ENCODE results near the gene RHBDF2. TPM values are rescaled to one million over a fixed set of nuclear protein-coding genes. Genes with fewer than 3 reads are reported as not detected.

The RHBDF2 gene
- total and polyA plus RNA-seq, 9 donors, result 3.5 to 7.0 (median 5.4) TPM

GRCh38 chr17:76446449-76447231, 54.6 kb downstream of the RHBDF2 start:
- 67% methylated on average over 5 of the region's 9 CpGs for WGBS (ENCODE audit: insufficient coverage)
- H3K4me1 ChIP-seq (ENCODE audit: control insufficient read depth, insufficient read depth, low read length), result peaks cover 23% of the 10 kb centered on the region
- no peak overlapping the region for H3K27ac ChIP-seq (ENCODE audit: low read length)

GRCh38 chr17:76445697-76446448, 55.4 kb downstream of the RHBDF2 start:
- Histone ChIP-seq H3K27ac (ENCODE audit: low read length) (no peak overlapping the region), H3K4me1 (ENCODE audit: control insufficient read depth, insufficient read depth, low read length) (peaks cover 17% of the 10 kb centered on the region), H3K27me3 (ENCODE audit: control insufficient read depth, insufficient read depth, low read length) (no peaks in the 10 kb centered on the region), H3K36me3 (ENCODE audit: control insufficient read depth, insufficient read depth, low read length) (peaks cover 10% of the 10 kb centered on the region), H3K9me3 (replicated peaks; ENCODE audit: control insufficient read depth, low read depth, low read length) (no peaks in the 10 kb centered on the region), H3K4me3 (ENCODE audit: low read length) (no peak overlapping the region)
- 53% methylated on average over 8 of the region's 10 CpGs for WGBS (ENCODE audit: insufficient coverage)
- no peak for DNase-seq

More at GRCh38 chr17:76446449-76447231, 54.6 kb downstream of the RHBDF2 start:
- Histone ChIP-seq H3K27me3 (ENCODE audit: control insufficient read depth, insufficient read depth, low read length) (no peaks in the 10 kb centered on the region), H3K4me3 (ENCODE audit: low read length) (no peak overlapping the region), H3K36me3 (ENCODE audit: control insufficient read depth, insufficient read depth, low read length) (peaks cover 10% of the 10 kb centered on the region), H3K9me3 (replicated peaks; ENCODE audit: control insufficient read depth, low read depth, low read length) (no peaks in the 10 kb centered on the region)
- no peak for DNase-seq

GRCh38 chr17:76444518-76445311, 56.5 kb downstream of the RHBDF2 start:
- H3K4me1 ChIP-seq (ENCODE audit: control insufficient read depth, insufficient read depth, low read length), result peaks cover 16% of the 10 kb centered on the region
- no peaks in the 10 kb centered on the region for H3K9me3 ChIP-seq (replicated peaks; ENCODE audit: control insufficient read depth, low read depth, low read length)
- DNase-seq, result no peak
- peaks cover 10% of the 10 kb centered on the region for H3K36me3 ChIP-seq (ENCODE audit: control insufficient read depth, insufficient read depth, low read length)
- H3K4me3 ChIP-seq (ENCODE audit: low read length), result no peak overlapping the region
- H3K27ac ChIP-seq (ENCODE audit: low read length), result no peak overlapping the region
- WGBS (ENCODE audit: insufficient coverage), result 26% methylated on average over 2 of the region's 9 CpGs
- H3K27me3 ChIP-seq (ENCODE audit: control insufficient read depth, insufficient read depth, low read length), result no peaks in the 10 kb centered on the region

- Histone ChIP-seq H3K4me3 (ENCODE audit: low read length) (no peak overlapping the region), H3K27ac (ENCODE audit: low read length) (no peak overlapping the region), H3K36me3 (ENCODE audit: control insufficient read depth, insufficient read depth, low read length) (peaks cover 6% of the 10 kb centered on the region), H3K27me3 (ENCODE audit: control insufficient read depth, insufficient read depth, low read length) (no peaks in the 10 kb centered on the region), H3K4me1 (ENCODE audit: control insufficient read depth, insufficient read depth, low read length) (peaks cover 5% of the 10 kb centered on the region), H3K9me3 (replicated peaks; ENCODE audit: control insufficient read depth, low read depth, low read length) (no peaks in the 10 kb centered on the region)
- 92% methylated on average over 6 of the region's 8 CpGs for WGBS (ENCODE audit: insufficient coverage)
- DNase-seq, result no peak
These were observed 58.6 kb downstream of the RHBDF2 start for GRCh38 chr17:76442341-76443338.

- 67% methylated on average over 8 of the region's 13 CpGs for WGBS (ENCODE audit: insufficient coverage)
- H3K4me1 ChIP-seq (ENCODE audit: control insufficient read depth, insufficient read depth, low read length), result peaks cover 5% of the 10 kb centered on the region
These were observed 59.4 kb downstream of the RHBDF2 start for GRCh38 chr17:76441686-76442340.

GRCh38 chr17:76440751-76441362, 60.4 kb downstream of the RHBDF2 start:
- Histone ChIP-seq H3K4me1 (ENCODE audit: control insufficient read depth, insufficient read depth, low read length) (peaks cover under 1% of the 10 kb centered on the region), H3K27ac (ENCODE audit: low read length) (no peak overlapping the region), H3K36me3 (ENCODE audit: control insufficient read depth, insufficient read depth, low read length) (peaks cover 6% of the 10 kb centered on the region), H3K27me3 (ENCODE audit: control insufficient read depth, insufficient read depth, low read length) (no peaks in the 10 kb centered on the region), H3K9me3 (replicated peaks; ENCODE audit: control insufficient read depth, low read depth, low read length) (no peaks in the 10 kb centered on the region), H3K4me3 (ENCODE audit: low read length) (no peak overlapping the region)
- no CpG with 5 or more reads among the region's 2 CpGs for WGBS (ENCODE audit: insufficient coverage)
- DNase-seq, result no peak

More at GRCh38 chr17:76441686-76442340, 59.4 kb downstream of the RHBDF2 start:
- Histone ChIP-seq H3K27me3 (ENCODE audit: control insufficient read depth, insufficient read depth, low read length) (no peaks in the 10 kb centered on the region), H3K27ac (ENCODE audit: low read length) (no peak overlapping the region), H3K36me3 (ENCODE audit: control insufficient read depth, insufficient read depth, low read length) (peaks cover 6% of the 10 kb centered on the region), H3K9me3 (replicated peaks; ENCODE audit: control insufficient read depth, low read depth, low read length) (no peaks in the 10 kb centered on the region), H3K4me3 (ENCODE audit: low read length) (no peak overlapping the region)
- DNase-seq, result no peak

GRCh38 chr17:76439314-76439928, 61.8 kb downstream of the RHBDF2 start:
- no peaks in the 10 kb centered on the region for H3K9me3 ChIP-seq (replicated peaks; ENCODE audit: control insufficient read depth, low read depth, low read length)
- WGBS (ENCODE audit: insufficient coverage), result 94% methylated on average over 4 of the region's 6 CpGs
- H3K4me3 ChIP-seq (ENCODE audit: low read length), result no peak overlapping the region
- H3K4me1 ChIP-seq (ENCODE audit: control insufficient read depth, insufficient read depth, low read length), result no peaks in the 10 kb centered on the region
- H3K27me3 ChIP-seq (ENCODE audit: control insufficient read depth, insufficient read depth, low read length), result no peaks in the 10 kb centered on the region
- DNase-seq, result no peak
- H3K36me3 ChIP-seq (ENCODE audit: control insufficient read depth, insufficient read depth, low read length), result peaks cover 8% of the 10 kb centered on the region
- no peak overlapping the region for H3K27ac ChIP-seq (ENCODE audit: low read length)

- peaks cover 9% of the 10 kb centered on the region for H3K36me3 ChIP-seq (ENCODE audit: control insufficient read depth, insufficient read depth, low read length)
- WGBS (ENCODE audit: insufficient coverage), result 78% methylated on average over 9 of the region's 9 CpGs
- H3K4me1 ChIP-seq (ENCODE audit: control insufficient read depth, insufficient read depth, low read length), result no peaks in the 10 kb centered on the region
- H3K27ac ChIP-seq (ENCODE audit: low read length), result no peak overlapping the region
- H3K27me3 ChIP-seq (ENCODE audit: control insufficient read depth, insufficient read depth, low read length), result no peaks in the 10 kb centered on the region
- no peak overlapping the region for H3K4me3 ChIP-seq (ENCODE audit: low read length)
- H3K9me3 ChIP-seq (replicated peaks; ENCODE audit: control insufficient read depth, low read depth, low read length), result no peaks in the 10 kb centered on the region
- no peak for DNase-seq
These were observed 62.3 kb downstream of the RHBDF2 start for GRCh38 chr17:76438906-76439305.

Measured in muscle of leg (tissue), 11 donors.